Right lung (tissue), 5 donors: Measurements from ENCODE around the gene INPP5D. TPM values are rescaled to one million over a fixed set of nuclear protein-coding genes. Genes with fewer than 3 reads are reported as not detected.
"Not testable (repeated sequence)": the region's sequence is repeated elsewhere in the genome, so short reads cannot be mapped to it uniquely, and the experiment has no call there.

ENCODE experiments used
- DNase-seq, 2 donors: peaks; one replicate each; pipeline ENCODE4 v3.0.0-alpha.2; 2013
- polyA plus RNA-seq, 5 donors: library from polyadenylated mRNA; unstranded; fragments of 120-200 nt; gene quantifications; one replicate each; pipeline versions ENCODE4 v1.2.1 to v1.2.3, GENCODE V29; 2013; ENCODE audit warnings: inconsistent platforms in 1 of 5, low replicate concordance in 1 of 5; ENCODE audit not compliant: insufficient read length in 5 of 5, insufficient read depth in 1 of 5

INPP5D gene
- polyA plus RNA-seq, 5 donors: 8.4 to 14.6 (median 12.8) TPM

DNA sequence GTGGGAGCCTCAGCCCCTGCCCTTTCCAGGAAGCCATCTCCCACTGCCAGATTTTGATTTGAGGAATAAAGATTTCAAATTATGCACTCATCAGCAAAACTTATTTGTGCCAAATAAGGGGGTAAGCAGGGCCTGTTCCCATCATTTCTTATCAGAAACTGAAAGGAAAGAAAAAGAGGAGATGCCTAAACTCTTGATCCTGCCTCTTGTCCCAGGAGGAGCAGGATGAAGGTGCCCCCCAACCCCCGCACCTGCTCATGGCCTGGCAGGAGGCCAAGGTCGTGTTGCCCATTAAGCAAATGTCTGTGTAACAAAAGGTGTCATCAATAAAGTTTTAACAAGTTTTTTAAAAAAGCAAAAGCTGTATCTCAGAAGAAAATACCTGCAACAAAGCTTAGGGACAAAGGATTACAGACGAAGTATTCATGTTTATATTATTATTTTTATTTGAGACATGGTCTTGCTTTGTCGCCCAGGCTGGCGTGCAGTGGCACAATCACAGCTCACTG, 80.0 kb downstream of the INPP5D start:
- no peak for DNase-seq

- no peak for DNase-seq
Observed at GRCh38 chr2:233140978-233141377, 80.8 kb downstream of the INPP5D start.

DNA sequence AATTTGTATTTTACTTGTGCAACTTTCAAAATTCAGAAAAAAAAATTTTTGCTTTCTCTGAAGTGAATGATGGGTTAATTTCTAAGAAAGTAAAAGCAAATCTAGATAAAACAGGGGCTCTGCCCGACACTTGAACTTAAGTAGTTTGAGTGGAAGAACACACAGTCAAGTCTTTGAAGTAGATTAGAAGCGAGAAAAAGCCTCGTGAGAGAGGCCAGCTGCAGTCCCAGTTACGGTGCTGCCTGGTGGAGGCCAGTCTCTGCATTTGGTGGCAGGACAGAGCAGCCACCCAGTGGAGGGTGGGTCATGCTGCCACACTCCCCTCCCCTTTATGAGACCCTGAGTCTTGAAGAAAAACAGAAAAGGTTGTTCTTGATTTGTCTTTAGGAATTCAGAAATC, 81.8 kb downstream of the INPP5D start:
- no peak for DNase-seq

DNA sequence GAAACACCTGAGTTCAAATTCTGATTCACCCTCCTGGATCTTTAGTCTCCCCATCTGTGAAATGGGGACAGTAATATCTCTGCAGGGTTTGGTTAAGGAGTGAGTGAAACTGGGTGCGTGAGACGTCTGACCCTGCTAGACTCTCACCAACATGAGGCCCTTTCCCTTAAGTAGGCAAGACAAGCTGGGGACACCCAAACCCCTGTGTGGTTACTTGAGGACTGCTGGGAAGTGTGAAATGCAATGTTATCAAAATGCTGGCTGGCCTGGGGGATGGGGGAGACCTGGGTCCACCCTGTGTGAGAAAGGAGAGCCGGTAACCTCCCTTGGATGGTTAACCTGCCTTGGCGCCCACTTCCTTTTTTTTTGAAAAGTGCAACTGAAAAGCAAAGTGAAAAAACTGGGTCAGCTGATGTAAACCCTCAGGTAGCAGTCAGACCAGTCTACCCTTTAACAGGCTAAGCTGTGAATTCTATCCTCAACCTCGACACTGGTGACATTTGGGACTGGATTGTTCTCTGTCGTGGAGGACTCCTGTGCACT, 82.3 kb downstream of the INPP5D start:
- no peak for DNase-seq

- DNase-seq: no peak
Observed at GRCh38 chr2:233143700-233144331, 83.7 kb downstream of the INPP5D start.

- DNase-seq: no peak
Observed at GRCh38 chr2:233145726-233146125, 85.6 kb downstream of the INPP5D start.

- no peak for DNase-seq
Observed at GRCh38 chr2:233146194-233146593, 86.1 kb downstream of the INPP5D start.

GRCh38 chr2:233147136-233147828, 87.1 kb downstream of the INPP5D start:
- DNase-seq: no peak

DNA sequence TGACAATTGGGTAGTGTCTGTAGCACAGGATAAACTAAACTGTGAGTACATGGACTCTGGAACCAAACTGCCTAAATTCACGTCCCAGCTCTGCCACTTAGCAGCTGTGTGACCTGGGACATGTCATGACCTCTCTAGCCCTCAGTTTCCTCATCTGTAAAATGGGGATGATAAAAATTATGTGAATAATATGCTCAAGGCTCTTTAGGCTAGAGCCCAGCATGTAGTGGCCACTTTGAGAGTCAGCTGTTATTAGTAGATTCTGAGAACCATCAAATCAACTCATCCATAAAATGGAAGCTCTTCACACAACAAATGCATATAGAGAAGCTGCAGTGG, 87.7 kb downstream of the INPP5D start:
- no peak for DNase-seq

DNA sequence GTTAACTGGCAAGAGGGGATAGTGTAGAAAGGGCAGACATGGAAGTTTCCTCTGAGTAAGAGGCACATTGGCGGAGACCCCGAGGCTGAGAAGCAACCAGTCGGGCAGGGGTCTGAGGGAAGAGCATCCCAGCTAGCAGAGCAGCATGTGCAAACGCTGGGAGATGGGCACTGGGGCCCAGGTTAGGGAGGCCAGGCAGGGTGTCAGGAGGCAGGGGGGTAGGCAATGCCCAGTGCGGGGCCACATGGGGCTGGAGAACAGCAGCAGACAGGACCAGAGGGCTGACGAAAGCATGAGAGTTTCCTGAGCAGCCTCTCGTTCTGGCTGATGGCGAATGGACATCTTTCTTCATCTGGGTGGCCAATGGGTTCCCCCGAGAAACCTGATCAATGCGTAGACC, 88.2 kb downstream of the INPP5D start:
- no peak for DNase-seq

DNA sequence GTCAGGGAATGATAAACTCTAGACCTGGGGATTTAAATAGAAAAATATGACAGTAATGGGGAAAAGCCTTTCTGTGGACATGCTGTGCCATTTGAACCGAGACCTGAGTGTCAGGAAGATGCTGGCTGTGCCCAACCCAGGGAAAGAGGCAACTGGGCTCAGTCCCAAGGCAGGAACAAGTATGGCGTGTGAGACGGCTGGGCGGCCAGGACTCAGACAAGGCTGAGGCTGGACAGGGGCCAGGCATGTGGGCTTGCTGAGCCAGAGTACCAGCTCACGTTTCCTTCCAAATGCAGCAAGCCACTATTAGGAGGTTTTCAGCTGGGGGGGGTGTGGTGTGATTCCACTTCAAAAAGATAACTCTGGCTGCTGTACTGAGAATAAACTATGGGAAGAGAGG, 92.4 kb downstream of the INPP5D start:
- DNase-seq: no peak

DNA sequence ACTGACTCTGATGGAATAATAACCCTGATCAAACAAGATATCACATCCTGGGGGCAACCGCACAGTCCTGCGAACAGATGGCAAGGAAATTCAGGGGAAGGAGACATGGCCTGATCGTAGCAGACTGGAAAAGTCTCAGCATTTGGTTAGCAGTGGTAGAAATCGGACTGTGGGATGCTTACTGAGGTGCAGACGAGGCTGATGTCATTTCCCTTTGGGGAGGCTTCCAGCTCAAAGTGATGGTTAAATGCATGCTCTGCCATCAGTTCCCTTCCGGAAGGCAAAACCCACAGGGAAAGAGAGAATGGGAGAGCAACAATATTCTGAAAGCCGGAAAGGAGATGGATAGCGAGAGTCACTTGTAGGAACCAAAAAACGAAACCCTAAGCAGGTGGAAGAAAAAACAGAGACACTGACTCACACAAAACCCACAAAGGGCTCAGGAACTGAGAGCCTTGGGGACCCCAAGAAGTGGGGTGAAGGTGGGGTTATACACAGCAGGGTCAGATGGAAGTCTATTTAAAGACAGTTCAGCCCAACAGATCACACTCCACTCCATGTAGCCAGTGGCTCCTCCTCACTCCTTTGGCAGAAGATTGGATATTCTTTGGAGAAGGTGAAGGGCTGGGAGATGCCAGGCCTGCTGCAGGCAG, 93.1 kb downstream of the INPP5D start:
- DNase-seq: no peak

DNA sequence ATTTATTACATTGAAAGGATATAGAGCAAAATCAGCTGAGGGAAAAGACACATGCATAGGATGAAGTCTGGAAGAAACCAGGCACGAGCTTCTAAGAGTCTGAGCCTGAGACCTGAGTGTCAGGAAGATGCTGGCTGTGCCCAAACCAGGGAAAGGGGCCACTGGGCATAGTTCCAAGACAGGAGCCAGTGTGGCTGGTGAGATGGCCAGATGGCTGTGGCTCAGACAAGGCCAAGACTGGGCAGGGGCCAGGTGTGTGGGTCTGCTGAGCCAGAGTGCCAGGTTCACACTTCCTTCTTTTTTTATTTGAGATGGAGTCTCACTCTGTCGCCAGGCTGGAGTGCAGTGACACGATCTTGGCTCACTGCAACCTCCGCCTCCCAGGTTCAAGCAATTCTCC, 95.9 kb downstream of the INPP5D start:
- DNase-seq: no peak

GRCh38 chr2:233156461-233156860, 96.3 kb downstream of the INPP5D start:
- not testable (repeated sequence) for DNase-seq

- DNase-seq: no peak
Observed at GRCh38 chr2:233161730-233162129, 101.6 kb downstream of the INPP5D start.

- no peak for DNase-seq
Observed at GRCh38 chr2:233162770-233163169, 102.6 kb downstream of the INPP5D start.

DNA sequence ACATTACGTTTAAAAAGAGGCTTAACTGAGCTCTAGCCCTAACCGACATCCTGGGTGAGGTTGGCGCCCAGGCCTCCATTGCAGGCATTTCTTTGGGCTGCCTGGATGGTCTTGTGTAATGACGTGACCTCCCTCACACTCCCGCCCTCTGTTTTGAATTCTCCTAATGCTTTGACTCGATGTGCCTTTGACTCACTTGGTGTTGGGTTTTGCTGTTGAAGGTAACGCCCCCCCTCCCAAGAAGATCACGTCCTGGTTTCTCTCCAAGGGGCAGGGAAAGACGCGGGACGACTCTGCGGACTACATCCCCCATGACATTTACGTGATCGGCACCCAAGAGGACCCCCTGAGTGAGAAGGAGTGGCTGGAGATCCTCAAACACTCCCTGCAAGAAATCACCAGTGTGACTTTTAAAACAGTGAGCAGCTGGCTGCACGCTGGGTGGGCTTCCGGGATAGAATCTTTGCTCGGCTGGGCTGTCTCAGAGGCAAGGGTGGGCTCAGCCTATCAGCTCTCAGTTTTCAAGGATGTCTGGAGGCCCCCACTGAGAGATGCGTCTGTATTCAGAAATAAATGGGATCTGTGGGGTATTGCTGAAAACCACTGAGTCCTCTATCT, 103.5 kb downstream of the INPP5D start:
- DNase-seq: no peak

- DNase-seq: no peak
Observed at GRCh38 chr2:233164128-233164635, 104.0 kb downstream of the INPP5D start.

GRCh38 chr2:233164967-233165366, 104.8 kb downstream of the INPP5D start:
- DNase-seq: no peak

- DNase-seq: no peak
Observed at GRCh38 chr2:233165543-233165894, 105.4 kb downstream of the INPP5D start.

DNA sequence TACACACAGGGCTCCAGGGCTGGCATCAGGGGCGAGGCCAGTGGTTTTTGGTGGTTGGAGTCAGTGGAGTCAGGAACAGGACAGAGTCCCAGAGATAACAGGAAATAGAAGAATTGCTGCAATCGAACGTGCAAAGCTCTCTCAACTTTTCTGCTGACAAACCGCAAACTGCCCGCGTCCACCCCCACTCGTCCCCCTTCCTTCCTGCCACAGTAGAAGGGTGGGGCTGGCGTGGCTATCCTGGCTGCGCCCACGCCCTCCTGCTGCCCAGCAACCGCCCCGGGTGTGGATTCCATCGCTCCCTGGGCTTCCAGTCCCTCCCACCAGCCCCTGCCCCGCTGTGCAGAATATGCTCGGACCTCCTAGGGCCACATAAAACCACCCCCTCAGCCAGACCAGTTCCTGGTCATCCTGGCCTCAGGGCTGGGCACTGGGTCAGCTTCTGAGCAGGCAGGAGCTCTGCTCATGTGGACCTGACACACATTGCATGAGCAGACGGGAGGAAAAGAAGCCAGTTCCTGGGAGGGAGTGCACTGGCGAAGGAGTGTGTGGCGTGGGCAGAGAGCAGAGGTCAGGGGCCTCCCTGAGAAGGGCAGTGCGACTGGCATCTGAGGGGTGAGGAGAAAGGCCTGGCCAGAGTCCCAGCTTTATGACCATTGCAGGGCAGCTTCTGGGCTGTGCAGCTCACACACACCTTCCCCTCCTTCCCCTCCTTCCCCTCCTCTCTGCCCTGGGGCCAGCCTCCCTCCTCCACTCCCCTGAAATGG, 105.9 kb downstream of the INPP5D start:
- DNase-seq: no peak

GRCh38 chr2:233168445-233168844, 108.3 kb downstream of the INPP5D start:
- no peak for DNase-seq
